ENCODE results near the gene BBS10.

BBS10 gene

GRCh38 chr12:76311796-76312195, 36.4 kb downstream of the BBS10 start:
- Histone ChIP-seq H3K4me3 (ENCODE audit: severe bottlenecking) (no peak overlapping the region), H3K36me3 (ENCODE audit: low read depth) (no peaks in the 10 kb centered on the region), H3K27ac (ENCODE audit: poor library complexity, severe bottlenecking) (no peak overlapping the region), H3K27me3 (ENCODE audit: insufficient read depth, poor library complexity, severe bottlenecking) (no peaks in the 10 kb centered on the region), H3K9me3 (ENCODE audit: severe bottlenecking) (no peaks in the 10 kb centered on the region), H3K4me1 (ENCODE audit: insufficient read depth, poor library complexity, severe bottlenecking) (no peaks in the 10 kb centered on the region)
- no peak for DNase-seq (ENCODE audit: low spot score)
- no peak for ATAC-seq (ENCODE audit: low read depth)
- TF ChIP-seq CTCF (IDR thresholded peaks at IDR 0.05; ENCODE audit: poor library complexity, severe bottlenecking), result no peak

- no peak for DNase-seq (ENCODE audit: low spot score)
- Histone ChIP-seq H3K36me3 (ENCODE audit: low read depth) (no peaks in the 10 kb centered on the region), H3K4me1 (ENCODE audit: insufficient read depth, poor library complexity, severe bottlenecking) (no peaks in the 10 kb centered on the region), H3K27me3 (ENCODE audit: insufficient read depth, poor library complexity, severe bottlenecking) (no peaks in the 10 kb centered on the region), H3K27ac (ENCODE audit: poor library complexity, severe bottlenecking) (no peak overlapping the region), H3K9me3 (ENCODE audit: severe bottlenecking) (no peaks in the 10 kb centered on the region), H3K4me3 (ENCODE audit: severe bottlenecking) (no peak overlapping the region)
- no peak for TF ChIP-seq CTCF (IDR thresholded peaks at IDR 0.05; ENCODE audit: poor library complexity, severe bottlenecking)
- peak; percentile 100 for ATAC-seq (ENCODE audit: low read depth)
These were observed 38.1 kb downstream of the BBS10 start for GRCh38 chr12:76310110-76310509.

- Histone ChIP-seq H3K27ac (ENCODE audit: poor library complexity, severe bottlenecking) (no peak overlapping the region), H3K4me3 (ENCODE audit: severe bottlenecking) (no peak overlapping the region), H3K27me3 (ENCODE audit: insufficient read depth, poor library complexity, severe bottlenecking) (no peaks in the 10 kb centered on the region), H3K9me3 (ENCODE audit: severe bottlenecking) (no peaks in the 10 kb centered on the region), H3K36me3 (ENCODE audit: low read depth) (no peaks in the 10 kb centered on the region), H3K4me1 (ENCODE audit: insufficient read depth, poor library complexity, severe bottlenecking) (no peaks in the 10 kb centered on the region)
- DNase-seq (ENCODE audit: low spot score) (no peak), ATAC-seq (ENCODE audit: low read depth) (no peak)
- no peak for TF ChIP-seq CTCF (IDR thresholded peaks at IDR 0.05; ENCODE audit: poor library complexity, severe bottlenecking)
These were observed 39.3 kb downstream of the BBS10 start for GRCh38 chr12:76308866-76309265.

- no peaks in the 10 kb centered on the region for H3K27me3 ChIP-seq (ENCODE audit: insufficient read depth, poor library complexity, severe bottlenecking)
- no peak for TF ChIP-seq CTCF (IDR thresholded peaks at IDR 0.05; ENCODE audit: poor library complexity, severe bottlenecking)
- no peak for DNase-seq (ENCODE audit: low spot score)
These were observed 41.1 kb downstream of the BBS10 start for GRCh38 chr12:76307083-76307482.

GRCh38 chr12:76303989-76304460, 44.2 kb downstream of the BBS10 start:
- no peak overlapping the region for H3K27ac ChIP-seq (ENCODE audit: poor library complexity, severe bottlenecking)
- ATAC-seq (ENCODE audit: low read depth), result no peak
- no peak for DNase-seq (ENCODE audit: low spot score)
- no peak overlapping the region for H3K4me3 ChIP-seq (ENCODE audit: severe bottlenecking)
- no peak for TF ChIP-seq CTCF (IDR thresholded peaks at IDR 0.05; ENCODE audit: poor library complexity, severe bottlenecking)
- no peaks in the 10 kb centered on the region for H3K36me3 ChIP-seq (ENCODE audit: low read depth)
- H3K4me1 ChIP-seq (ENCODE audit: insufficient read depth, poor library complexity, severe bottlenecking), result no peaks in the 10 kb centered on the region
- H3K9me3 ChIP-seq (ENCODE audit: severe bottlenecking), result no peaks in the 10 kb centered on the region
- H3K27me3 ChIP-seq (ENCODE audit: insufficient read depth, poor library complexity, severe bottlenecking), result no peaks in the 10 kb centered on the region

More at GRCh38 chr12:76307083-76307482, 41.1 kb downstream of the BBS10 start:
- no peak overlapping the region for H3K27ac ChIP-seq (ENCODE audit: poor library complexity, severe bottlenecking)
- no peaks in the 10 kb centered on the region for H3K9me3 ChIP-seq (ENCODE audit: severe bottlenecking)
- no peaks in the 10 kb centered on the region for H3K36me3 ChIP-seq (ENCODE audit: low read depth)
- no peak for ATAC-seq (ENCODE audit: low read depth)
- no peaks in the 10 kb centered on the region for H3K4me1 ChIP-seq (ENCODE audit: insufficient read depth, poor library complexity, severe bottlenecking)
- H3K4me3 ChIP-seq (ENCODE audit: severe bottlenecking), result no peak overlapping the region

Data from RWPE2 (cell line).